Common myeloid progenitor, CD34-positive (primary cell): ENCODE measurements around the gene CALHM1.

Experiments used
- CTCF ChIA-PET: fragments of 350-600 bp; sonication (Branson Sonifier 250); formaldehyde crosslinking; loops from one replicate; lab custom pipeline; 2021; ENCODE audit warnings: antibody characterized with exemption; lab: Charles Lee
- POLR2A ChIA-PET: fragments of 350-600 bp; sonication (Branson Sonifier 250); formaldehyde crosslinking; loops from one replicate; lab custom pipeline; 2021; ENCODE audit warnings: antibody characterized with exemption; lab: Charles Lee
- DNase-seq, 3 donors: peaks; one replicate each; pipeline versions ENCODE4 v3.0.0 to v3.0.0-alpha.2; 2013
- H3K27ac ChIP-seq, 2 experiments: 1 replicate in 1 of 2; 2 replicates in 1 of 2; pipeline ENCODE4 v1.7.0; 2013; ENCODE audit warnings: inconsistent platforms in 2 of 2, low read length in 2 of 2, mild to moderate bottlenecking in 2 of 2, low read depth in 1 of 2, moderate library complexity in 1 of 2; ENCODE audit not compliant: severe bottlenecking in 2 of 2, insufficient read depth in 1 of 2, poor library complexity in 1 of 2
- H3K27me3 ChIP-seq, 5 experiments: replicated peaks in 2 of 5; 1 replicate in 3 of 5; 2 replicates in 2 of 5; pipeline versions ENCODE4 v1.6.1 to v1.7.0; 2013; ENCODE audit warnings: low read length in 4 of 5, mild to moderate bottlenecking in 2 of 5, moderate library complexity in 2 of 5, inconsistent platforms in 1 of 5; ENCODE audit not compliant: insufficient read depth in 5 of 5, control insufficient read depth in 4 of 5
- H3K36me3 ChIP-seq, 4 experiments: 1 replicate in 2 of 4; 2 replicates in 2 of 4; pipeline versions ENCODE4 v1.6.1 to v1.7.0; 2013; ENCODE audit warnings: low read length in 3 of 4, control low read depth in 1 of 4, mild to moderate bottlenecking in 1 of 4; ENCODE audit not compliant: control insufficient read depth in 4 of 4, insufficient read depth in 4 of 4
- H3K4me1 ChIP-seq, 4 experiments: 1 replicate in 3 of 4; 2 replicates in 1 of 4; pipeline versions ENCODE4 v1.6.1 to v1.7.1; 2013; ENCODE audit warnings: low read length in 3 of 4, mild to moderate bottlenecking in 3 of 4, control low read depth in 1 of 4, inconsistent platforms in 1 of 4, moderate library complexity in 1 of 4; ENCODE audit not compliant: control insufficient read depth in 4 of 4, insufficient read depth in 4 of 4; ENCODE audit errors: control extremely low read depth in 1 of 4
- H3K4me3 ChIP-seq, 7 experiments: 1 replicate in 4 of 7; 2 replicates in 3 of 7; pipeline versions ENCODE4 v1.5.1 to v1.7.0; 2013; ENCODE audit warnings: mild to moderate bottlenecking in 7 of 7, low read length in 6 of 7, moderate library complexity in 6 of 7, inconsistent platforms in 2 of 7, low read depth in 2 of 7, control low read depth in 1 of 7; ENCODE audit not compliant: insufficient read depth in 4 of 7, control insufficient read depth in 1 of 7; ENCODE audit errors: extremely low read depth in 1 of 7
- H3K9me3 ChIP-seq, 5 experiments: 1 replicate in 4 of 5; 2 replicates in 1 of 5; pipeline versions ENCODE4 v1.6.1 to v1.7.1; 2013; ENCODE audit warnings: low read length in 4 of 5, mild to moderate bottlenecking in 2 of 5, inconsistent platforms in 1 of 5, low read depth in 1 of 5, moderate library complexity in 1 of 5; ENCODE audit not compliant: control insufficient read depth in 4 of 5, insufficient read depth in 2 of 5; ENCODE audit errors: control extremely low read depth in 1 of 5
- WGBS: methylation state at CpG from one replicate; pipeline ENCODE4 v1.1.5; 2013; ENCODE audit not compliant: insufficient coverage; 5-methylcytosine and 5-hydroxymethylcytosine counted together

CALHM1 gene

GRCh38 chr10:103451091-103451813 lies 7.4 kb downstream of the CALHM1 start:
- no peaks in the 10 kb centered on the region for H3K9me3 ChIP-seq
- H3K27me3 ChIP-seq = peaks cover 0 to 2% (median 0%) of the 10 kb centered on the region in 5 experiments
- H3K4me3 ChIP-seq = peak overlapping the region; percentile 0 to 92 (median 72)
- peak; percentile 18 to 50 (median 46) for DNase-seq
- peaks cover 4 to 36% (median 25%) of the 10 kb centered on the region in 4 experiments for H3K36me3 ChIP-seq
- 6% methylated on average over 6 of the region's 14 CpGs for WGBS
- H3K4me1 ChIP-seq = peaks cover 0 to 38% (median 31%) of the 10 kb centered on the region in 4 experiments
- CTCF ChIA-PET = interaction anchor here (0.7 to 7.7 kb wide), 12 partner anchors 15 to 54 kb away, joined by 3 to 76 read pairs (median 3); partner anchors contain the start of gene CALHM3
- POLR2A ChIA-PET = interaction anchor here (1.2 kb wide), 1 partner anchor 20 kb away, joined by 4 read pairs; no protein-coding TSS in a partner anchor
- H3K27ac ChIP-seq = peak overlapping the region in 1 of 2 experiments; percentile 2

- peak overlapping the region in 2 of 7 experiments; percentile 80 to 92 for H3K4me3 ChIP-seq
- peaks cover 4 to 46% (median 34%) of the 10 kb centered on the region in 4 experiments for H3K36me3 ChIP-seq
- H3K9me3 ChIP-seq = no peaks in the 10 kb centered on the region
- H3K4me1 ChIP-seq = peaks cover 0 to 38% (median 30%) of the 10 kb centered on the region in 4 experiments
- no peak for DNase-seq
- 98% methylated on average over 11 of the region's 12 CpGs for WGBS
- POLR2A ChIA-PET = no interaction called here
- H3K27me3 ChIP-seq = peaks cover 0 to 2% (median 0%) of the 10 kb centered on the region in 5 experiments
- CTCF ChIA-PET = interaction anchor here (0.9 to 7.7 kb wide), 6 partner anchors 13 to 55 kb away, joined by 3 to 76 read pairs (median 4); partner anchors contain the start of gene CALHM3
- no peak overlapping the region for H3K27ac ChIP-seq
Measured at GRCh38 chr10:103450201-103450695, 8.5 kb downstream of the CALHM1 start.

GRCh38 chr10:103449208-103450144 lies 9.2 kb downstream of the CALHM1 start:
- ChIA-PET POLR2A (no interaction called here), CTCF (interaction anchor here (0.9 to 7.7 kb wide), 6 partner anchors 13 to 35 kb away, joined by 3 to 76 read pairs (median 4); partner anchors contain the start of gene CALHM3)
- Histone ChIP-seq H3K9me3 (no peaks in the 10 kb centered on the region), H3K4me1 (peaks cover 0 to 38% (median 30%) of the 10 kb centered on the region in 4 experiments), H3K4me3 (no peak overlapping the region), H3K27ac (no peak overlapping the region), H3K27me3 (peaks cover 0 to 2% (median 0%) of the 10 kb centered on the region in 5 experiments), H3K36me3 (peaks cover 4 to 54% (median 41%) of the 10 kb centered on the region in 4 experiments)
- WGBS = 91% methylated on average over 27 of the region's 34 CpGs
- DNase-seq = no peak

DNA sequence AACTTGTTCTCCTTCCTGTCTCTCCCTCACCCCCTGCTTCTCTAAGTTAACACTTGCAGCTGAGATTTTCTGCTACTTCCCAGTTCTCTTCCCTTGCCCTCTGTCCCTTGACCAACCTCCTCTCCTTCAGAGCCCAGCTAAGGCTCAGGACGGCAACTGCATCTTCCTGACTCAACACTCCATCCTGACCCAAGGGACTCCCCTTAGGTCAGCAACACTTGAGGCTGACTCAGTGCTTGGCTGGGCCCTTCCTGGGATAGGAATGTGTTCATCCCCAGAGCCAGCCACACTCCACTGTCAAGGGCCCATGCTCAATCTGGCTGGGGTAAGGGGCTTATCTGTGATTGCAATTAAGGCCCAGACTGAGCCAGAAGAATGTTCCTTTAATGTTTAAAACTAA lies 10.0 kb downstream of the CALHM1 start:
- H3K4me3 ChIP-seq = no peak overlapping the region

DNA sequence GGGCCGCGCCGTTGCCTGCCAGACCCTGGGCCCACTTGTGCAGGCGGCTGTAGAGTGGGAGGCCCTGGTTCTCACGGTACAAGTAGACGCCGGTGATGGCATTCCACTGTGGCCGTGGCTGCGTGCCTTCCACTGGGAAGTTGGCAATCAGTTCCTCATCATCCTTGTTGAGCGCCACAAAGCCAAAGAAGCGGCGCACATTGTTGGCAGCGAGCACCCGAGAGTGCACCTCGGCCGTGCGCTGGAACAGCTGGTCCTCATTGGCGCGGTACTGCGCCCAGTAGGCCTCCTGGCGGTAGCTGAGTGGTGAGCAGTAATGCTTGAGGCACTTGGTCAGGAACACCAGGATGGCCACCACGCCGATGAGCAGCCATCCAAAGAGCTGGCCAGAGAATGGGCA lies 11.5 kb downstream of the CALHM1 start:
- H3K36me3 ChIP-seq = peaks cover 12 to 77% (median 61%) of the 10 kb centered on the region in 4 experiments
- H3K9me3 ChIP-seq = no peaks in the 10 kb centered on the region
- no peak for DNase-seq
- no peak overlapping the region for H3K4me3 ChIP-seq
- no peak overlapping the region for H3K27ac ChIP-seq
- peaks cover 0 to 30% (median 23%) of the 10 kb centered on the region in 4 experiments for H3K4me1 ChIP-seq
- POLR2A ChIA-PET = no interaction called here
- CTCF ChIA-PET = interaction anchor here (0.8 to 1.1 kb wide), 3 partner anchors 27 to 31 kb away, joined by 3 to 4 read pairs (median 3); no protein-coding TSS in a partner anchor
- no peaks in the 10 kb centered on the region for H3K27me3 ChIP-seq
- 97% methylated on average over 23 of the region's 23 CpGs for WGBS

More for the DNA sequence above, 10.0 kb downstream of the CALHM1 start:
- ChIA-PET POLR2A (interaction anchor here (0.7 kb wide), 1 partner anchor 26 kb away, joined by 3 read pairs; no protein-coding TSS in a partner anchor), CTCF (interaction anchor here (1.2 to 1.3 kb wide), 2 partner anchors 22 to 34 kb away, joined by 3 to 4 read pairs; no protein-coding TSS in a partner anchor)
- no CpG with 5 or more reads among the region's 1 CpG for WGBS
- DNase-seq = no peak
- Histone ChIP-seq H3K27me3 (peaks cover 0 to 2% (median 0%) of the 10 kb centered on the region in 5 experiments), H3K9me3 (no peaks in the 10 kb centered on the region), H3K4me1 (peaks cover 0 to 38% (median 30%) of the 10 kb centered on the region in 4 experiments), H3K27ac (no peak overlapping the region), H3K36me3 (peaks cover 8 to 61% (median 48%) of the 10 kb centered on the region in 4 experiments)

DNA sequence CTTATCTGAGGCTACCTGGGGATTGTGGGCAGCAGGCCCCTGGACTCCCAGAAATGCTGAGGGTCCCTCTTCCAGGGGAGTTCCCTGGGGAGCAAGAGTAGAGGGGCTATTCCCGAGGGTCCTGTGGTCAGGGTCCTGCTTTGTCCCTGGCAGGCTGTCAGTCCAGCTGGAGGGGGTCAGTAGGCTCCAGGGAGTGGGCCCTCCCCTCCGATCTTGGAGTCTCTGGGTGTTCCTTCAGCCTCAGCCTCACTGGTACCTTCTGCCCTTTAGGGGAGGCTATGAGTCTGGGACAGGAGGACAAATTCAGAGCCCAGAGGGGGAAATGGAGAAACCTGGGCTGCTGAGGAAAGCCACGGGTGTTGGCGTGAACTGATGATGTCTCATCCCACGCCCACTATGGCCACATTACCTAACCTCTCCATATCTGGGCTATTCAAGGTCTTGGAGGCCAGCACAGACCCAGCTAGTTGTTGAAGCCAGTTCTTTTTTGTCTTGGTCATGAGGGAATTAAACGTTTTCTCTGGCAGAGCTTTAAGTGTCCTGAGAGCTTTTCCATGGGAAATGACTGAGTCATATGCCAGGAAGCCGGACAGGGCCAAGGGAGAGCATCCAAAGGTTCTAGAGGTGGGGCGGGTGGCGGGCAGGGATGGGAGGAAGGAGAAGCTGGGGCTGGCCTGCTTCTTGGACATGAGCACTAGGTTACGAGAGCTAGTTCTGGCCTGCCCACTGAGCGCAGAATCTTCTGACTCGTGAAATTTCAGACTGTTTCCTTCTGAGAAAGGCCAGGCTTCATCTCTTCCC lies 12.7 kb downstream of the CALHM1 start:
- 91% methylated on average over 9 of the region's 12 CpGs for WGBS
- ChIA-PET CTCF (interaction anchor here (0.6 to 1.4 kb wide), 3 partner anchors 18 to 33 kb away, joined by 3 to 4 read pairs (median 3); no protein-coding TSS in a partner anchor), POLR2A (interaction anchor here (0.6 kb wide), 1 partner anchor 41 kb away, joined by 3 read pairs; no protein-coding TSS in a partner anchor)
- Histone ChIP-seq H3K4me3 (no peak overlapping the region), H3K4me1 (peaks cover 0 to 18% (median 12%) of the 10 kb centered on the region in 4 experiments), H3K36me3 (peaks cover 12 to 88% (median 71%) of the 10 kb centered on the region in 4 experiments), H3K9me3 (no peaks in the 10 kb centered on the region), H3K27ac (no peak overlapping the region), H3K27me3 (no peaks in the 10 kb centered on the region)
- DNase-seq = no peak
